ENCODE data around the gene IL22RA2.

DNA sequence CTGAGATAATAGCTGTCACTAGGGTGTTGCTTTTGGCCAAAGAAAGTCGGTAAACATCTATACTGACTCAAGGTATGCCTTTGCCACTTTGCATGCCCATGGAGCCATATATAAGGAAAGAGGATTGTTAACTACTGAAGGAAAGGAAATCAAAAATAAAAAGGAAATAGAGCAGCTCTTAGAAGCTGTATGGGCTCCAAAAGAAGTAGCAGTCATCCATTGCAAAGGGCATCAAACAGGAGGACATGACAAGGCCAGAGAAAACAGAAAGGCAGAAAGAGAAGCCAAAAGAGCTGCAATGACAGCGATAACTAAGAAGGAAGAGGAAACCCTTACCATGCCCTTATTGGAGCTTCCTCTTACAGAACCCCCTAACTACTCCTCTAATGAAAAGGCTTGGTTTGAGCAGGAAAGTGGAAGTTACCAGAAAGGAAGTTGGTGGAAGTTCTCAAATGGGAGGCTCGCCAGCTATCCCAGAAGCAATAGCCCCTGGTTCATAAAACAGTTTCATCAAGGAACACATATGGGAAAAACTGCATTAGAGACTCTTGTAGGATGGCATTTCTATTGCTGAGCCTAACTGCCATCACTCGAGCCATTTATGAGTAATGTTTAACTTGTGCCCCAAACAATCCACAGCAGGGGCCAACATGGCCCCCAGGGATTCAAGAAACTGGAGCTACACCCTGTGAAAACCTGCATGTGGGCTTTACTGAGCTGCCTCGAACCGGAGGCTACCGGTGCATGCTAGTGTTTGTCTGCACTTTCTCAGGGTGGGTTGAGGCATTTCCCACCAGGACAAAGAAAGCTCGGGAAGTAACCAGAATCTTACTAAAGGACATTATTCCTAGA is 7.0 kb downstream of the IL22RA2 start:
- TF ChIP-seq, protein P1, sequence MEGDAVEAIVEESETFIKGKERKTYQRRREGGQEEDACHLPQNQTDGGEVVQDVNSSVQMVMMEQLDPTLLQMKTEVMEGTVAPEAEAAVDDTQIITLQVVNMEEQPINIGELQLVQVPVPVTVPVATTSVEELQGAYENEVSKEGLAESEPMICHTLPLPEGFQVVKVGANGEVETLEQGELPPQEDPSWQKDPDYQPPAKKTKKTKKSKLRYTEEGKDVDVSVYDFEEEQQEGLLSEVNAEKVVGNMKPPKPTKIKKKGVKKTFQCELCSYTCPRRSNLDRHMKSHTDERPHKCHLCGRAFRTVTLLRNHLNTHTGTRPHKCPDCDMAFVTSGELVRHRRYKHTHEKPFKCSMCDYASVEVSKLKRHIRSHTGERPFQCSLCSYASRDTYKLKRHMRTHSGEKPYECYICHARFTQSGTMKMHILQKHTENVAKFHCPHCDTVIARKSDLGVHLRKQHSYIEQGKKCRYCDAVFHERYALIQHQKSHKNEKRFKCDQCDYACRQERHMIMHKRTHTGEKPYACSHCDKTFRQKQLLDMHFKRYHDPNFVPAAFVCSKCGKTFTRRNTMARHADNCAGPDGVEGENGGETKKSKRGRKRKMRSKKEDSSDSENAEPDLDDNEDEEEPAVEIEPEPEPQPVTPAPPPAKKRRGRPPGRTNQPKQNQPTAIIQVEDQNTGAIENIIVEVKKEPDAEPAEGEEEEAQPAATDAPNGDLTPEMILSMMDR (IDR thresholded peaks at IDR 0.05; ENCODE audit: insufficient read depth, low read depth, low read length): no peak
- no peak for TF ChIP-seq EZH2 (IDR thresholded peaks at IDR 0.05; ENCODE audit: insufficient read depth, low read length)

All from astrocyte (in vitro differentiated cells and primary cell).